Spleen (tissue), 7 donors: ENCODE data around the gene SLC10A6.

Experiments used
- CTCF ChIP-seq, 11 experiments: fragments of 200-600 bp in 7 of 11; fragments of 450-650 bp in 4 of 11; sonication (generic) in 4 of 11; IDR thresholded peaks in 8 of 11; conservative IDR thresholded peaks in 3 of 11; 1 replicate in 7 of 11; 2 replicates in 4 of 11; pipeline versions ENCODE4 v1.4.0 to v1.8.0; 2016 to 2021; ENCODE audit warnings: antibody characterized with exemption in 11 of 11, inconsistent platforms in 4 of 11, mild to moderate bottlenecking in 1 of 11
- POLR2A ChIP-seq, 3 donors: fragments of 450-650 bp; IDR thresholded peaks; one replicate each; pipeline ENCODE4 v1.5.1; 2017; ENCODE audit warnings: antibody characterized with exemption in 3 of 3, mild to moderate bottlenecking in 1 of 3
- POLR2AphosphoS5 ChIP-seq, 3 donors: sonication (generic); formaldehyde crosslinking; IDR thresholded peaks; one replicate each; pipeline ENCODE4 v1.5.1; 2017; ENCODE audit warnings: antibody characterized with exemption in 3 of 3
- donor health status: DM: no; HTN: no; CAD: no; lungs with moderate emphysema.
- donor health status: DM: no; HTN: no; CAD: no.
- donor health status: DM: no; HTN: no; CAD: no.

DNA sequence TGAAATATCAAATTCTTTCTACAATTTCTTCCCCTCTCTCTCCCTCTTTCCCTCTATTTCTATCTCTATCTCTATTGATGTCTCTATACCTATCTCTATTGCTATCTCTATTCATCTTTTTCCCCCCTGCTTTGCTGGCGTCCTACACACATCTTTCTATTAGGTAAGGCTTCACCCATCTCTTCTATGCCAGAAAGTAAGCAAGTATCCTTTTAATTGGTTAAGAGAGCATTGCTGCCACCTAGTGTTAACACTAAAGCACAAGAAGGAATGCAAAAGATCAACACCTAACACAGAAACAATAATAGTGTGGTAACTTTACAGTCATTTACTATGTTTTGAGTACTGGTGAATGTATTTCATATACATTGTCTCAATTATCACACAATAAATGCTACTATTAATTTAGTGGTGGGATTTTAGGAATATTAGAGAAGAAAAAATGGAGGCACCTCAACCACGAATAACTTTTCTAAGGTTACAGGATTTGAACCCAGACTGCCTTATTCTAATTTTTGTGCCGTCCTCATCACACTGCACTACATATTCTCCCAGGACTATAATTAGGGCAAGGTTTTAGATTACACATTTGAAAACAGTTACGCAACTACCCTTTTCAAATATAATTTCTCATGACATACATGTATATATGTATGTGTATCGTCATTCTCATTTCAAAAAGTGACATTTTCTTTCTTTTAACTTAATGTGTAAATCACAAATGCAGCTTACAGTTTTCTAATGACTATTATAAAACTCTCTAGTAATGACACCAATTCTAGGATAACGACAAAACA, 46.7 kb upstream of the SLC10A6 start:
- TF ChIP-seq CTCF (IDR thresholded peaks at IDR 0.05 in 8 of 11, conservative IDR thresholded peaks at IDR 0.05 in 3 of 11) (peak; percentile 41 to 83 (median 70)), POLR2A (IDR thresholded peaks at IDR 0.05) (no peak), POLR2AphosphoS5 (IDR thresholded peaks at IDR 0.05) (no peak)
